Activated effector memory CD4-positive, alpha-beta T cell treated with anti-CD3 and anti-CD28 coated beads, Interleukin-2, amount 50 U/mL, for 16 hours (primary cell): ENCODE data around the gene SCYGR1.
"Not testable (repeated sequence)": the region's sequence is repeated elsewhere in the genome, so short reads cannot be mapped to it uniquely, and the experiment has no call there.

ENCODE experiments used
- DNase-seq: peaks from one replicate; pipeline ENCODE4 v3.0.0-alpha.2; 2020

Gene SCYGR1

GRCh38 chr2:227368574-227368973 is 19.2 kb downstream of the SCYGR1 start:
- DNase-seq = no peak

DNA sequence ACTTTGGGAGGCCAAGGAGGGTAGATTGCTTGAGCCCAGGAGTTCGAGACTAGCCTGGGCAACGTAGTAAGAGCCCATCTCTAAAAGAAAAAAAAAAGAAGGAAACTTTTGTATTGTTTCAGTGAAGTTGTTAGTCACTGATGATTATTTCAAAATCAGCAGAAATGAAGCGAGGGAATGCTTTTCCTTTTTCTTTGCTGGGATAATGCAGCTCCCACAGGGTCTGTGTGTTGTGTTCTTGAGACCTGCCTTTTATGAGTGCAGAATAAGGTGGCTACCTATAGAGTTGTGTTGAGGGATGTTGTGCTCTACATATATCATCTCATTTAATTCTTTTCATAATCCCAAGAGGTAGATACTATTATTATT is 20.3 kb downstream of the SCYGR1 start:
- no peak for DNase-seq

DNA sequence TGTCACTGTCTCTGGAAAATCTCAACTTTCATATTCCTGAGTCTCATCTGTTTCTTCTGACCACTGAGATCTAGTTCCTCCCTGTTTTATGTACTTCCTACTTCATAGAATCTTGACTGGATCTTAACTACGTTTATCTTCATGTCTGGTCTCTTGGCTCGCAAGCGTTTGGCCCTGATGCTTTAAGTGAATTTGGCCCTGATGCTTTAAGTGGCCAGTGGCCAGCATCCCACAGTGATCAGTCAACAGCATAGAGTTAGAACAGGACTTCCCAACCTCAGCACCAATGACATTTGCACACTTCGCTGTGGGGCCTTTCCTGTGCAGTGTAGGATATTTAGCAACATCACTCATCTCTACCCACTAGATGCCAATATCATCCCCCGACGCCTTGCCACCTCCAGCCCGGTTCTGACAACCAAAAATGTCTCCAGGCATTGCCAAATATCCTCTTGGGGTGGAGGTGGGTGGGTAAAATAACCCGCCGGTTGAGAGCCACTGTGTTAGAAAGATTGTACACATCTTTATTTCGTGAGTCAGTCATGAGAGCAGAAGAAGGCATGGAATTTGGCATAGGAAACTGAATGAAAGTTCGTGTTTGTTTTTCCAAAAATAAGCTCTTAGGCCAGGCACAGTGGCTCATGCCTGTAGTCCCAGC is 20.9 kb downstream of the SCYGR1 start:
- DNase-seq = no peak

GRCh38 chr2:227365833-227366232 is 21.9 kb downstream of the SCYGR1 start:
- DNase-seq = no peak

DNA sequence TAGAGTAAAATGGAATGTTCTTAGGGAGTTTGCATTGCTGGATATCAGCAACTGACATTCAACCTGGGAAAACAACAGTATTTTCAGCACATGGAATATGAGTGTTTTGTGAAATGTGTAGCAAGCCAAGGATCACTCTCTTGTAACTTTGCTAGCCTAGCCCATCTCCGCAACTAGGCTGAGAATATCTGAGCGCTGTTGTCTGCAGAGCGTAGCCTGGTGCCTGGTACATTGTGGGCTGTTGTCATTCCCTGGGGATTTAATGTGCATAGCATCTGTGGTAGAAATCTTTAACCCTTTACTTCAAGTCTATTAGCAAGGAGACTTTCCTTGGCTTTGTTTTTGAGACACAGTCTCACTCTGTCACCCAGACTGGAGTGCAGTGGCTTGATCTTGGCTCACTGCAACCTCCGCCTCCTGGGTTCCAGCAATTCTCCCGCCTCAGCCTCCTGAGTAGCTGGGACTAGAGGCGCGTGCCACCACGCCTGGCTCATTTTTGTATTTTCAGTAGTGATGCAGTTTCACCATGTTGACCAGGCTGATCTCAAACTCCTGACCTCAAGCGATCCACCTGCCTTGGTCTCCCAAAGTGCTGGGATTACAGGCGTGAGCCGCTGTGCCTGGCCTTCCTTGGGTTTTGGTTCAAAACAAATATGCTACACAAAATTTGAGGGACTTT is 23.0 kb downstream of the SCYGR1 start:
- not testable (repeated sequence) for DNase-seq

- DNase-seq = no peak
Measured at GRCh38 chr2:227363756-227364155, 24.0 kb downstream of the SCYGR1 start.

GRCh38 chr2:227360351-227360750 is 27.4 kb downstream of the SCYGR1 start:
- no peak for DNase-seq

GRCh38 chr2:227351639-227352038 is 36.1 kb downstream of the SCYGR1 start:
- DNase-seq = no peak

- DNase-seq = no peak
Measured at GRCh38 chr2:227349989-227350612, 37.6 kb downstream of the SCYGR1 start.

GRCh38 chr2:227348324-227348723 is 39.4 kb downstream of the SCYGR1 start:
- DNase-seq = no peak

- DNase-seq = no peak
Measured at GRCh38 chr2:227347117-227347516, 40.6 kb downstream of the SCYGR1 start.

DNA sequence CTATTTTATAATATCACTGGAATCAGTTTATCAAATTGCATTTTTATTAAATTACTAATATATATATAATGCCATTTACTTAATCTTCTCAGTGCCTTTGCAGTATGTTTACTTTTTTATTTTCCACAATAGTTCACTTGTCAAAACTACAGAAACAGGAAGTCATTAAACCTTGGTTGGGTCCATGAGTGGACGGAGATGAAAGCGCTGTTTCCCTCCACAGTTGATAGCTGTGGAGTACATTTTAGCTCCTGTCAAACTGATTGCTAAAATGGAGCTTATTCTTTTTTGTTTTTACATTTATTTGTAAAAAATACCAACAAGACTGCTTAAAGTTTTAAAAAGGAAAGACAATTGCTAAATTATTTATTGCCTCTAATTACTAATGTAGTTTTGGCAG is 43.5 kb downstream of the SCYGR1 start:
- DNase-seq = no peak

DNA sequence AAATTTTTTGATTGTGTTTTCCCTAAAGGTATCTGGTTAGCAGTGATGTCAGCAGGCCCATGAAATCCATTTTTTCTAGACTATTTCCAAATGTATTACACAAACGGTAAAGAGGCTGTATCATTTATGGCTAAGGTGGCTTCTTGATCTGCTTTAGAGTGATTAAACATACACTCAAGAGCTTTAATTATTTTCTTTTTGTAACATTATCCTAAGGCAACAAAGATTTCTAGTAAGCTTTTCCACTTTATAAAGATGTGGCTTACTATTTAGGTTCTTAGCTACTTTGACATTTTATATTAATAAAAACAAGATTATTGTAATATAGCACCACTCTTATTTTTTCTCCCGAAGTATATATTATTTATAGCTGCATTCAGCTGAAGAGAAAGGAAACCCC is 46.2 kb downstream of the SCYGR1 start:
- DNase-seq = no peak

DNA sequence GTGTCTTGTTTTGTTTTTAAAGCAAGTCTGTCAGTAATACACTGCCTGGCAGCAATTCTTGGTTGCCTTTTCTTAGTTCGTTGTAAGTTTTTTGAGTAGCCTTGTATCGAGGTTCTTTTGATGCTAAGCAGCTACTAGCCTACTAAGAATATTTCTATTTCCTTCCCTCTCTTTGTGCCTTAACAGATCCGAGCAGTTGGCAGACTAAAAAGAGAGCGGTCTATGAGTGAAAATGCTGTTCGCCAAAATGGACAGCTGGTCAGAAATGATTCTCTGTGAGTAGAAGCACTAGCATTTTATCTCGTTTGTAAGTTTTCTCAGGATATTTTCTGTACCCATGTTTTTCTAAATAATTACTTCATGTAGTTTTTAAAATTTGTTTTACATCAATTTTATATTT is 47.6 kb downstream of the SCYGR1 start:
- DNase-seq = no peak

- no peak for DNase-seq
Measured at GRCh38 chr2:227339098-227339599, 48.6 kb downstream of the SCYGR1 start.
